Brain microvascular endothelial cell (primary cell): ENCODE measurements around the gene GLT1D1.

Experiments
- DNase-seq: peaks from one replicate; pipeline ENCODE4 v3.0.0-alpha.2; 2020
- H3K27ac ChIP-seq: fragments of 250-450 bp; sonication (Bioruptor Pico); 2 replicates; pipeline ENCODE4 v1.5.1; 2020; ENCODE audit warnings: mild to moderate bottlenecking, moderate library complexity
- H3K27me3 ChIP-seq: fragments of 250-450 bp; sonication (Bioruptor Pico); replicated peaks from 2 replicates; pipeline ENCODE4 v1.5.1; 2020; ENCODE audit warnings: mild to moderate bottlenecking
- H3K36me3 ChIP-seq: fragments of 250-450 bp; sonication (Bioruptor Pico); replicated peaks from 2 replicates; pipeline ENCODE4 v1.5.1; 2020; ENCODE audit warnings: mild to moderate bottlenecking
- H3K4me3 ChIP-seq: 2 replicates; pipeline ENCODE4 v1.5.1; 2011; ENCODE audit warnings: low read depth, mild to moderate bottlenecking, control low read depth, low read length, moderate library complexity
- in situ Hi-C: cut with HindIII; loops from 2 replicates; pipeline ENCODE4 v1.10.0; 2017; ENCODE audit warnings: low sequenced_read_pairs, low pct_ligation_motif_present
- TF ChIP-seq, protein P1 (sequence below): IDR thresholded peaks from 2 replicates; pipeline ENCODE4 v1.5.1; 2011; ENCODE audit warnings: low read depth, mild to moderate bottlenecking, moderate library complexity, low read length, control low read depth, inconsistent platforms; ENCODE audit errors: missing control alignments

The GLT1D1 gene

DNA sequence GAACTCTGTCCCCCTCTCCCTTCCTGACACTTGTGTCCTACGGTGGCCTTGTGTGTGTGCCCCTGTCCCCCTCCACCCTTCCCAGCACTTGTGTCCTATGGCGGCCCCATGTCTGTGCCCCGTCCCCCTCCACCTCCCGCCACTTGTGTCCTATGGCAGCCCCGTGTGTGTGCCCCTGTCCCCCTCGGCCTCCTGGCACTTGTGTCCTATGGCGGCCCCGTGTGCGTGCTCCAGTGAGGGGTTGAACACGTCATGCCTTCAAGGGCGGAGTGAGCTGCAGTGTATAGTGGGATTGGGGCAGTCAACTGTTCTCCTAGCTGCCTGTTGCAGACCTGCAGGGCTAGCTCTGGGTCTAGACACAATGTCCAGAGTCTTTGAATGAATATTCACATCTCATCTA is 108.7 kb downstream of the GLT1D1 start:
- Histone ChIP-seq H3K36me3 (no peaks in the 10 kb centered on the region), H3K4me3 (no peak overlapping the region)

DNA sequence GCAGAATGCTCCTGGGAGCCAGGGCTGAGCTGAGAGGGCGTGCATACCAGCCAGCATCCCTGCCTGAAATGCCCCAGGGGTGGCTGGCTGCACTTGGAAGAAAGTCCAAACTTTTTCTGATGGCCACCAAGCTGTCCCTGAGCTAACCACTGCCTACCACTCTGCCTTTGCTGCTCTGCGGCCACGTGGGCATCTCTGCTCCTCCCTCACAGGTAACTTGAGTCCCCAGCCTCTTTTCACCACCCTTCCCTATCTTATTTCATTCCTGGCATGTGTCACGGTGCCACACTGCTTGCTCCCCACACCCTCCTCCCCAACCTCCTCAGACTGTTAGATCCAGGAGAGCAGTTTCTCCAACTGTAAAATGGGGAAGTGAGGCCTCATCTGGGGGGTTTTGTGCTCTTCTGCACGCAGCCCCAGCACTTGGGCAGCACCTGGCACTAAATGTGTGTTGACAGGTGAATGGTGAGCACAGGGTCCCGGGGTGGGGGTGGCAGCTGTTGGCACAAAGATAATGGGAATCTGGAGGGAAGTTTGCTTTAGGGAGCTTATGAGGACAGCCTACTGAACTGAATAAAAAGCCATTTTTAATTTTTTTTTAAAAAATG is 113.0 kb downstream of the GLT1D1 start:
- Histone ChIP-seq H3K4me3 (no peak overlapping the region), H3K36me3 (no peaks in the 10 kb centered on the region), H3K27me3 (peaks cover 5% of the 10 kb centered on the region), H3K27ac (no peak overlapping the region)
- no peak for DNase-seq
- TF ChIP-seq, protein P1, sequence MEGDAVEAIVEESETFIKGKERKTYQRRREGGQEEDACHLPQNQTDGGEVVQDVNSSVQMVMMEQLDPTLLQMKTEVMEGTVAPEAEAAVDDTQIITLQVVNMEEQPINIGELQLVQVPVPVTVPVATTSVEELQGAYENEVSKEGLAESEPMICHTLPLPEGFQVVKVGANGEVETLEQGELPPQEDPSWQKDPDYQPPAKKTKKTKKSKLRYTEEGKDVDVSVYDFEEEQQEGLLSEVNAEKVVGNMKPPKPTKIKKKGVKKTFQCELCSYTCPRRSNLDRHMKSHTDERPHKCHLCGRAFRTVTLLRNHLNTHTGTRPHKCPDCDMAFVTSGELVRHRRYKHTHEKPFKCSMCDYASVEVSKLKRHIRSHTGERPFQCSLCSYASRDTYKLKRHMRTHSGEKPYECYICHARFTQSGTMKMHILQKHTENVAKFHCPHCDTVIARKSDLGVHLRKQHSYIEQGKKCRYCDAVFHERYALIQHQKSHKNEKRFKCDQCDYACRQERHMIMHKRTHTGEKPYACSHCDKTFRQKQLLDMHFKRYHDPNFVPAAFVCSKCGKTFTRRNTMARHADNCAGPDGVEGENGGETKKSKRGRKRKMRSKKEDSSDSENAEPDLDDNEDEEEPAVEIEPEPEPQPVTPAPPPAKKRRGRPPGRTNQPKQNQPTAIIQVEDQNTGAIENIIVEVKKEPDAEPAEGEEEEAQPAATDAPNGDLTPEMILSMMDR: no peak
- in situ Hi-C loops: no loop called here

More for the DNA sequence above, 108.7 kb downstream of the GLT1D1 start:
- no peak for DNase-seq
- TF ChIP-seq, protein P1: no peak
- in situ Hi-C loops: no loop called here
- no peaks in the 10 kb centered on the region for H3K27me3 ChIP-seq
- no peak overlapping the region for H3K27ac ChIP-seq

DNA sequence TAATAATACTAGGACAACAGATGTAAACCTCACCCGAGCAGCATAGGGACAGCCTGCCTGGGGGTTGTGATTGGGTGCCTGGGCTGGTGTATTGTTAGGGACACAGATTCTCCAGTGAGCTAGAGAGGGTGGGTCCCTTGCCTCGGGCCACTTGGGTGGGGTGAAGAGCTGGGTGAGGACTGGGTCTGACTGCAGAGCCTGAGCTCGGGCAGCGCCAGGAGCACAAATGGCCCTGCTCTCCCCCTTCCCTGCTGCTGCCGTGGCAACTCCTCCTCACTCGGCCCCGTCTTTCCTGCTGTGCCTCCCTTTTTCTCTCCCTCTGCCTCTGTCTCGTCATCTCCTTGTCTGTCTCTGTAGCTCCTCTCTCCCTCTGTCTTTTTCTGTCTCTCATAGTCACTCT is 115.4 kb downstream of the GLT1D1 start:
- TF ChIP-seq, protein P1: no peak
- Histone ChIP-seq H3K4me3 (no peak overlapping the region), H3K36me3 (no peaks in the 10 kb centered on the region), H3K27me3 (peaks cover 5% of the 10 kb centered on the region), H3K27ac (no peak overlapping the region)
- DNase-seq: no peak
- in situ Hi-C loops: no loop called here

DNA sequence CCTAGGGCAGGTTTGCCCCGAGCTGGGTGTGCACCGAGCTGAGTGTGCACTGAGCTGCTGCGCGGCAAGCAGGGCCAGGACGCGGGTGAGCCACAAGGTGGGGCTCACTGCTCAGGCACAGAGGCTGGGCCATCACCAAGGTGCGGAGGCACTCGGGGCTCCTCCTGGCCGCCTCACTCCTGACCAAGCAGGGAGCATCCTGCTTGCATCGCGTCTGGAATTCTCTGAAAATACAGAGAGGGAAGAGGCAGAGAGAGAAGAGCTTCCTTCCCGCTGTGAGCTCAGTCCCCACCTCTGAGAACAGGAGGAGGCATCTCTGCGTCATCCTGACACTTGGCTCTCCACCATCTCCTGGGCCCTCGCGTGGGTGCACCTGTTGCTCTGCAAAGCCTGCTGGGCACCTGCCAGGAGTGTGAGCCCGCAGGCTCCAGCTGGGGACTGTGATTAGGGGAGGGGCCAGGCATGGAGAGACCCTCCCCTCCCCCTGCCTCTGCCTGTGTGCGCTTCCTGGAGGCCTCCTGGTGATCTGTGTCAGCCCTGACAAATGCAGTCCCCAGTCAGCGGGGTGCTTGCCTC is 116.3 kb downstream of the GLT1D1 start:
- Histone ChIP-seq H3K36me3 (no peaks in the 10 kb centered on the region), H3K27ac (no peak overlapping the region), H3K4me3 (no peak overlapping the region), H3K27me3 (peaks cover 5% of the 10 kb centered on the region)
- DNase-seq: peak; percentile 11
- TF ChIP-seq, protein P1: peak; percentile 61
- in situ Hi-C loops: no loop called here

DNA sequence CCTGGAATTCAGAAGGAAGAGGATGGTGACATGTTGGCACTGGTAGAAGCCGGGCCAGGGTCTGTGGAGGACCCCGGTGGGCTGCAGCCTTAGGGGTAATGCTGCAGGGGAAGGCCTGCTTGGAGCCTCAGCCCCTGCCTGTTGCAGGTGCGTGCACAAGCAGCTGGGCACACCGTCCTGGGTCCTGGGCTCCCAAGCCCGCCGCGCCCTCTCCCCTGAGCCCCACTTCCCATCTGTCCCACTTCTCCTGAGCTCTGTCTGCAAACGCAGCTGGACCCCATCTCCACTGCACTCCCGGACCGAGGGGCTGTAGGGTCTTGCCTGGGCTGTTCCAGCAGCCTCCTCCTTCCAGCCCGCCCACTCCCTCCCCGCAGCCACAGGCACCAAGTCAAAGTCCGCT is 116.8 kb downstream of the GLT1D1 start:
- H3K27ac ChIP-seq: no peak overlapping the region
- H3K36me3 ChIP-seq: no peaks in the 10 kb centered on the region
- in situ Hi-C loops: no loop called here
- H3K4me3 ChIP-seq: no peak overlapping the region
- no peak for DNase-seq
- TF ChIP-seq, protein P1: no peak
- peaks cover 5% of the 10 kb centered on the region for H3K27me3 ChIP-seq

DNA sequence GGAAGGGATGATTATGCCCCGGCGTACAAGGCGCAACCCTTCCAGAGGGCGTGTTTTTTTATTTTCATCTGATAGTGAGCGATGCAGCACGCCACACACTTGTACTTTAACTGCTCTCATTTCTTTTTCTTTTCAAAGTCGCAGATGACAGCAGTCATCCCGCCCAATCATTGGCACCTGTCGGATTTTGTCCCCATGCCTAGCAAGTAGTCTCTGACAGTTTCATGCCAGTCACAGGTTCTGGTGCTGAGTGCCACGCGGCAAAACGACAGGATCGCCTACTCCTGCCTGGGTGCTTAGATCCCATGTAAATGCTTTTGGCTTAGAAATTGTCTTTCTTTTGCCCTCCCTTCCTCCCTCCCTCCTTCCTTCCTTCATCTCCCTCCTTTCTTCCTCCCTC is 117.7 kb downstream of the GLT1D1 start:
- H3K27ac ChIP-seq: no peak overlapping the region

More for the DNA sequence above, 117.7 kb downstream of the GLT1D1 start:
- no peaks in the 10 kb centered on the region for H3K36me3 ChIP-seq
- in situ Hi-C loops: no loop called here
- DNase-seq: no peak
- TF ChIP-seq, protein P1: no peak
- H3K4me3 ChIP-seq: no peak overlapping the region
- peaks cover 5% of the 10 kb centered on the region for H3K27me3 ChIP-seq
